HG03064 (cell line): ENCODE data around the gene ZNF276.
"Not testable (repeated sequence)": the region's sequence is repeated elsewhere in the genome, so short reads cannot be mapped to it uniquely, and the experiment has no call there.

Source experiments
- ATAC-seq: cut with Tn5 transposase; IDR thresholded peaks from one replicate; pipeline ENCODE4 v1.9.1; 2021; ENCODE audit warnings: low read depth; ENCODE audit not compliant: unreplicated experiment

The ZNF276 gene

GRCh38 chr16:89775223-89775622, 53.9 kb downstream of the ZNF276 start:
- ATAC-seq = no peak

- not testable (repeated sequence) for ATAC-seq
Measured at GRCh38 chr16:89778211-89778610, 56.9 kb downstream of the ZNF276 start.

- no peak for ATAC-seq
Measured at GRCh38 chr16:89779231-89779908, 58.0 kb downstream of the ZNF276 start.

- ATAC-seq = no peak
Measured at GRCh38 chr16:89779909-89780305, 58.6 kb downstream of the ZNF276 start.

GRCh38 chr16:89782489-89782888, 61.2 kb downstream of the ZNF276 start:
- no peak for ATAC-seq

GRCh38 chr16:89783952-89784351, 62.6 kb downstream of the ZNF276 start:
- ATAC-seq = not testable (repeated sequence)

GRCh38 chr16:89784406-89784805, 63.1 kb downstream of the ZNF276 start:
- ATAC-seq = no peak

GRCh38 chr16:89785523-89786155, 64.3 kb downstream of the ZNF276 start:
- ATAC-seq = no peak

GRCh38 chr16:89786474-89787364, 65.4 kb downstream of the ZNF276 start:
- ATAC-seq = no peak

GRCh38 chr16:89787365-89787805, 66.0 kb downstream of the ZNF276 start:
- no peak for ATAC-seq
